Neural progenitor cell (in vitro differentiated cells): ENCODE results near the gene FBXW2.

Source experiments
- CTCF ChIP-seq: fragments of 200-600 bp; sonication (generic); IDR thresholded peaks from 2 replicates; pipeline ENCODE4 v1.5.1; 2017; ENCODE audit warnings: antibody characterized with exemption, mild to moderate bottlenecking
- EZH2 ChIP-seq: fragments of 200-600 bp; sonication (generic); IDR thresholded peaks from 2 replicates; pipeline ENCODE4 v1.6.1; 2017; ENCODE audit warnings: antibody characterized with exemption, mild to moderate bottlenecking, moderate library complexity
- EZH2phosphoT487 ChIP-seq: fragments of 200-600 bp; sonication (generic); IDR thresholded peaks from 2 replicates; pipeline ENCODE4 v1.6.1; 2017; ENCODE audit warnings: antibody characterized with exemption

GRCh38 chr9:120774719-120775118, 18.5 kb downstream of the FBXW2 start:
- TF ChIP-seq CTCF (no peak), EZH2 (no peak), EZH2phosphoT487 (no peak)
